Measurements from ENCODE around the gene PROX2.

The PROX2 gene

DNA sequence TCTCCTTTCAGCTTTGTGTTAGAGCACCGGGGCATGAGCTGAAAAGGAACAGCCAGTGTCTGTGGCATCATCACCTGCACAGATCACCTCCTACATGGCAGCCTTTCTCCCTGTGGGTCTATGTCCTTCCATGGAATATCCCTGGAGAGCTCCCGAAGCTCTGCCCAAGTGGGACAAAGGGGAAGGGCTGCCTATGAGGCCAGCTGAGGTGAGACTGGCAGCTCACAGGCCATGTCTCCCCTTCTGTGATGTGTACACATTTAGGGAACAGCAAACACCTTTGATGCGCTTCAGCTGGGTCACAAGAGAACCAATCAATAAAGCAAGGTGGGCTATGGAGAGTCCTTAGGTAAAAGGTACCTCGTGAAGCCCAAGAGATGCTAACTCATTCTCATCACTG is 4.1 kb downstream of the PROX2 start:
- DNase-seq: no peak

DNA sequence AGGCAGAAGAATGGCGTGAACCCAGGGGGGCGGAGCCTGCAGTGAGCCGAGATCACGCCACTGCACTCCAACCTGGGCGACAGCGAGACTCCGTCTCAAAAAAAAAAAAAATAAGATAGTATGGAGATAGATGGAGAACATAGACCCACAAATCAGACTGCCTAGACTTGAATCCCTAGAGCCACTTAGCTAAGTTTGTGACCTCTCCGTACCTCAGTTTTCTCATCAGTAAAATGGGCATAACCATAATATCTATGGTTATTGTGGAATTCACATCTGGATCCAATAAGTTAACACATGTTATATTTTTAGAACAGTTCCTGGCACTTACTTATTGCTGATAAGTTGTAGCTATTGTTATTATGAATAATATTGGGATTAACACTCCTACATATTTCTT is 7.2 kb downstream of the PROX2 start:
- DNase-seq: no peak

DNA sequence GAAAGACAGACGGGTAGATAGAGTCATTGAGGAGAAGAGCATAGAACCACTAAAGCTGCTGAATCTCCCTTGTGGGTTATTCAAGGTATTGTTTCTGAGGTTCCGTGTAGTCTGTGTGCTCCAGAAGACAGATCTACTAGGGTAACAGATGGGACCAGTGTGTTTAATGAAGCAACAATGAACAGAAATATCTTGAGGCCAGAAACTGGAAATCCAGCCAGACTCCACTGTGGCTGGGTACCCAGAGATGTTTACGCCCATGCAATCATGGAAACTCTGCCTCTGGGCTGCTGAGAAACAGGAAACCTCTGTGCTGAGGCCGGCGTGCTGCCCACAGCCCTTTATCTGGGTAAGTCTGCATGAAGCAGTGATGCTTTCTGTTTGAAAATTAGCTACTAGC is 8.3 kb downstream of the PROX2 start:
- DNase-seq: peak; percentile 80

- DNase-seq: no peak
Measured at GRCh38 chr14:74866708-74867389, 9.1 kb downstream of the PROX2 start.

GRCh38 chr14:74865156-74865555 is 10.8 kb downstream of the PROX2 start:
- DNase-seq: no peak

DNA sequence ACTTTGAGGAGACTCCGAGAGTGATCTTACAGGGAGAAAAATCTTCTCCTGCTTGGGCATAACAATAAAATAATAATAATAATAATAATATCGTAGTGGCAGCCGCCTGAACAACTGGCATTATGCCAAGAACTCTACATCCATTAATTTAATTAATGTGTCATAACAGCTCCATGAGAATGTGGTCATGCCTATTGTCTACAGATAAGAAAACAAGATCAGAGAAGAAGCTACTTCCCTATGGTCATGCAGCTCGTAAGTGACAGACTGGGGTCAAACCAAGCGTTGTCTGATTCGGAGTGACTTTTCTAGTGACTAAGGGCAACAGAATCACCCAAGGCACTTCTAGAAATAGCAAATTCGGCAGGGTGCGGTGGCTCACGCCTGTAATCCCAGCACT is 11.7 kb downstream of the PROX2 start:
- DNase-seq: no peak

DNA sequence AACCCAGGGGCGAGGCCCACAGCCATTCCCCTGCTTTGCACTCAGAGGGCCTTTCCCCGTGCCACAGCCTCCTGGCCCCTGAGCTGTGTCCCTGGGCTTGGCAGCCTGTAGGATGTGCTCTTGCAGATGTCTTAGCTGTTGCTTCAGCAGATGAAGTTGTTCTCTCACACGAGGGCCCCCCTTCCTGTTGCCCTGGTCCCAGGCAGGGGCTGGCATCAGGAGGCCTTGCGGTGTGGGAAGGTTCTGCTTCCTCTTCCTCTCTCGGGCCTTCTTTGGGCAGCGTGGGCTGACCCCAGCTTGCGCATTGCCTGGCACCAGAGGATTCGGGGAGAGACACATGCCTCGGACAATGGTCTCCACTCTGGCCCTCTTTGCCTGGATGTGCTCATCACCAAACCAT is 12.7 kb downstream of the PROX2 start:
- DNase-seq: no peak

DNA sequence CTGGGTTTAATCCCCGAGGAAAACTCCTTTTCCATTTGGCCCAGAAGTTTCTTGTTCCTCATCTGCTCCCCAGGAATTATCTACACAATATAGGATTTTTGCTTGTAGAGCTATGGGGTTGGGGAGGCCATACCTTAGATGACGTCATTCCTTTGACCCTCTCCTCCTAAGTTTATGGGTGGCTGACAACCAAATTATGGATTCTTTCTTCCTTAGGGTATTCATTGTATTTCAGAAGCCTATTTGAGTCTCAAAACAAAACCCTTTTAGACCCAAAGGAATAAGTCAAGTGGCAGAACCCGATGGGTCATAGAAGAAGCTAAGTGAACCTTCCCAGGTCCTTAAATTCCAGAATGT is 14.2 kb downstream of the PROX2 start:
- DNase-seq: no peak

- DNase-seq: peak; percentile 97
Measured at GRCh38 chr14:74860899-74861733, 14.8 kb downstream of the PROX2 start.

- no peak for DNase-seq
Measured at GRCh38 chr14:74859757-74860552, 16.0 kb downstream of the PROX2 start.

DNA sequence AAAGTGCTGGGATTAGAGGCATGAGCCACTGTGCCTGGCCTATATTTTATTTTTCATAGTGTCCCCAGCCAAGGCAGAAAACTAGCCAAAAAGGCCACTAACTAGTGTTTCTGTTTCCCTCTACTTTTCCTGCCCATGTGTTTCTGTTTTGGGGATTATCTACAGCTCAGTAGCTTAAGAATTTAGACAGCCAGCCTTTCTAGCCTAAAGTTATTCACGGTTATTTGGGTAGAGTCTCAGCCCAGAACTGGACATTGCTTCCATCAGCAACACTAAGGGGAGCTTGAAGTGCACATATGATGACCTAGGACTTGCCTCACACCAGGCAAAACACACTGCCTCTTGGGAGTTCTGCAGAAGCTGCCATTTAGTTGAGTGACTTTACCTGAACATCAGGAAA is 17.9 kb downstream of the PROX2 start:
- no peak for DNase-seq

DNA sequence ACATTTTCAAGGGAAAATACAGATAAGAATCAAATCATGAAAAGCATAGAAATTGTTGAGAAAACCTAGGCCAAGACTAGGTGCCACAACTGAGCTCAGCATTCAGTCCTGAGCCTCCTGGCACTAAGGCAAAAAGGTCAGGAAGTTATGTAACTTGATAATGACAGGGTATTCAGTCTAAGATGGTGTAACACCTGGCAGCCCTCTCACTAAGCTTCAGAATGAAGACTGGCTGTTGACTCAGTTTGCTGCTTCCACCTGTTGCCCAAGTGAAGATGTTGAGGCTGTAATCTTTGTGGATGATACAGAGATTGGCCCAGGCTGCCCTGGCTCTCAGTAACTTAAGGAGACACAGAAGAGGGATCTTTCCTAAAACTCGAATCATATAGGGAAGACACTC is 19.6 kb downstream of the PROX2 start:
- no peak for DNase-seq

DNA sequence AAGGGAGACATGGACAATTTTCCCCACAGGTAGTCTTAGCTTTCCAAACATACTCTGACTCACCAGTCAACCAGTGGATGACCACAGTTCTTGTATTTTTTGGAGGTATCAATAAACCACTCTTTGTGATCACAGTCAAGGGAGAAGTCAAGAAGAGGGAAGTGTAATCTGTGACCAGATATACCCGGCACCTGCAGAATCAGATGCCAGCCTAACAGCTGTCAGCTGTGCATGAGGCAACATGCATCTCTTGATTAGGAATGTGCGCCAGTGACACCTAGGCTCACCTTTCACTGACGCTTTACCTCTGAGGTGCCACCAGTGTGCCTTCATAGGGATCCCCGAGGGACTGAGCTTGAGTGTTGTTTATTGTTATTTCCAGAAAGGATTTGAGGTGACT is 20.0 kb downstream of the PROX2 start:
- DNase-seq: no peak

- DNase-seq: no peak
Measured at GRCh38 chr14:74855021-74855420, 20.9 kb downstream of the PROX2 start.

DNA sequence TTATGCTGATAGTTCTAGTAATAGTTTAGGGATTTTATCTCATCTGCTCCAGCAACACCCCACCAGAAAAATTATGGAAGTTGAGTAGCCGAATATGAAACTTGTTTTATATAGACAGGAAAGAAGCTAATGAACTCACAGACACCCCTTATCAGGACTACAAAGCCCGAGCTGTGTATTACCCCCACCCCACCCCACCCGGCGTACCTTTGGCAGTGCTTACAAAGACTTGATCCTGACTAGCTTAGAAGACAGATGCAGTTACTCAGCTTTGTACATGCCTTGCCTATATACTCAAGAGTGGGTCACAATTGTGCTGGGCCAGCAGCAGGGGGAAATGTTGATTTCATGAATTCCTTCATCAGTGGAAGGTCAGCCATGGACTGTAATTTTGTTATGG is 22.4 kb downstream of the PROX2 start:
- no peak for DNase-seq

- DNase-seq: no peak
Measured at GRCh38 chr14:74852922-74853530, 22.9 kb downstream of the PROX2 start.

GRCh38 chr14:74848768-74849167 is 27.2 kb downstream of the PROX2 start:
- no peak for DNase-seq

DNA sequence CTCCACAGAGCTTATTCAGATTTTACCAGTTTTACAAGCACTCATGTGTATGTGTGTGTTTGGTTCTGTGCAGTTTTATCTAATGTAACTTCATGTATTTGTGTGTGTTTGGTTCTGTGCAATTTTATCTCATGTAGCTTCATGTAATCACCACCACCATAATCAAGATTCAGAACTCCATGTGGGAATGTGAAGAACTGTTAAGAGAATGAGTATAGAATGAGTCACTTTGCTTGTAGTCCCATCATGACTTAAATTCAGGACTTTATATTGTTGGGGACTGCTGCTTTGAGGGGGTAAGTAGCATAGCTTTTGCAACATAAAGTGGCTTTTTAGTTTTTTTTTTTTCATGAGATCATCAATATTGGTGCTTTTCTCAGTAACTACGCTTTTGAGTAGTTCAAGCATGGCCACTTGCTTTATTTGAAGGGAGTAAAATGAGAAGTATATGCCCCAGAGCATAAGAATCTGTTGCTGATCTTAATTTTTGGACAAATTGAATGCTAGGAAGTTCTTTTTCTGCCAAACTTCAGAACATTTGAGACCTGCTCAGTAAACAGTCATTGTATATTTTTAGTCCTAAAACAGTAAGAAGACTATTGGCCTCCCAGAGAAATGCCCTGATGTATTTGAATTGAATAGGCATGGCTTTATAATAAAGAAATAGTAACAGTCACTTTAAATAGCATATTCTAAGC is 28.8 kb downstream of the PROX2 start:
- DNase-seq: no peak

DNA sequence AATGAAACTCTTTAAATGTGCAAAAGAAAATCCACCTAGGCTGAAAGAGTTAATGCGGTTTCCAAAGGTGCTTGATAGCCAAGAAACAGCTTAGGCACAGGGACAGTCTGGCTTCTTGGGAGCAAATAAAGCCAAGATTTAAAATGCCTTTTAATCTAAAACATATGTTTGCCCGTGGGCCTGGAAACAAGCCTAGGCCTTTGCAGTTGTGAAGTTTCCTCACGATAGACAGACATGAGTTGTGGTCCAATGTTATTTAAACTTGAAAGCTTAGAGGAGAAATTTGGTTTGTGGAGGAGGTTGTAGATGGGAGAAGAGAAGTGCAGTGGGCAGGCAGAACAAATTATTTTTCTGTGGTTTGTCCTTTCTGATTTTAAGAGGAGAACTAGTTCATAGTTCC is 29.8 kb downstream of the PROX2 start:
- no peak for DNase-seq

- no peak for DNase-seq
Measured at GRCh38 chr14:74843653-74844052, 32.3 kb downstream of the PROX2 start.

DNA sequence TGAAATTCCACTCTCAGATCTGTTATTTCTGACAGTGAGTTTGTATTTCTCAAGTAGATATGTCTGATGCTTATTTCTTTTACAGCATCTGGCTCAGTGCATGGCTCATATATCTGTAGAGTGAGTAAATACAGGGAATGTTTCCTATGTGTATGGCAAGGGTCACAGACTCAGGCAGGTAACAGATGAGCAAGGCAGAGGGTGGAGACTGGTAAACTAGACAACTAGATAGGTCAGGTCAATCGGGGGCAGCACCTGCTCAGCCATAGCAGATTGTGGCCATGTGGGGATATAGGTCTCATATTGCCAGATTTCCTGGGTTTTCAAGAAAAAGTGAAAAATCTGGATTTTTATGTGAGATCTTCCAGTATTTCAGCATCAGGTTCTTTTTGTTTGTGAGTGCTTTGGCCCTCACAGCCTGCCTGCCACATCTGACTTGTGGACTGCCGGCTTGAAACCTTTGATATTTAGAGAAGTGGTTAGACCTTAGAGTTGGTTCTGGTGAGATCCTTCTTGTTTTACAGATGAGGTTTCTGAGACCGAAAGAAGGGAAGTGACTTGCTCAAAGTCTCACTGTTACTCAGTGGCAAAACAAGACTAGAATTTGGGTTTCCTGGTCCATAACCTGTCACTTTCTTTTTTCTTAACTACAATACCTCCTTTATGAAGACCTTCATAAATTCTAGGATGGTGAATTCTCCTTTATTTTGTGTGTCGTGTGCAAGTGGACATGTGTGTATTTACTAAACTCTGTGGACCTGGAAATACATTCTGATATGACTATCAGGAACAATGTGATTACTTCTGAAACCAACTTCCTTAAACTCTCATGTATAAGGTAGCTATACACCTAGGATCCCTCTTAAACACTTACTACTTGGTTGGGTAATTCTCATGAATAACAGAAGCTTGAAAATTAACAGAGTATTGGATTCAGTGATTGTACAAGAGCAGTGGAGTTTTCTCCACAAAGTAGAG is 34.4 kb downstream of the PROX2 start:
- DNase-seq: no peak
